H1 (cell line): Measurements from ENCODE around the gene PSMD9. TPM values are rescaled to one million over a fixed set of nuclear protein-coding genes. Genes with fewer than 3 reads are reported as not detected.

ENCODE experiments used
- CTCF ChIA-PET: fragments of 300-600 bp; sonication (Branson Sonifier 250); formaldehyde crosslinking; loops from one replicate; lab custom pipeline; 2021; ENCODE audit not compliant: partially characterized antibody; lab: Charles Lee
- POLR2A ChIA-PET: fragments of 300-600 bp; sonication (Branson Sonifier 250); formaldehyde crosslinking; loops from one replicate; lab custom pipeline; 2021; ENCODE audit warnings: inconsistent platforms; ENCODE audit not compliant: partially characterized antibody; lab: Charles Lee
- DNase-seq, 2 experiments: peaks; one replicate each; pipeline versions ENCODE4 v3.0.0 to v3.0.0-alpha.2; 2010 to 2022; ENCODE audit warnings: low spot score in 2 of 2, low read depth in 1 of 2, mixed read lengths in 1 of 2
- FAIRE-seq: peaks from 2 replicates; lab custom pipeline; 2011; peaks lifted over from hg19 to GRCh38; lab: Jason Lieb, UNC
- H2AFZ ChIP-seq: 2 replicates; pipeline ENCODE4 v1.8.1; 2012; ENCODE audit warnings: low read length, inconsistent platforms
- H2AK5ac ChIP-seq: 2 replicates; pipeline ENCODE4 v1.6.1; 2013; ENCODE audit warnings: low read depth, low read length
- H2BK120ac ChIP-seq: replicated peaks from 2 replicates; pipeline ENCODE3; 2013; ENCODE audit warnings: low read depth, low read length, inconsistent platforms
- H2BK12ac ChIP-seq: 2 replicates; pipeline ENCODE4 v1.6.1; 2013; ENCODE audit warnings: low read depth, low read length
- H2BK15ac ChIP-seq: 2 replicates; pipeline ENCODE4 v1.6.1; 2013; ENCODE audit warnings: low read length
- H2BK20ac ChIP-seq: 2 replicates; pipeline ENCODE4 v1.6.1; 2013; ENCODE audit warnings: low read length
- H2BK5ac ChIP-seq: 2 replicates; pipeline ENCODE4 v1.6.1; 2013; ENCODE audit warnings: low read depth, low read length
- H3K14ac ChIP-seq: 2 replicates; pipeline ENCODE4 v1.6.1; 2013; ENCODE audit warnings: inconsistent platforms; ENCODE audit not compliant: insufficient read length
- H3K18ac ChIP-seq: 2 replicates; pipeline ENCODE4 v1.6.1; 2013; ENCODE audit warnings: low read length; ENCODE audit errors: extremely low read depth
- H3K23ac ChIP-seq: 2 replicates; pipeline ENCODE4 v1.6.1; 2013; ENCODE audit warnings: inconsistent platforms; ENCODE audit not compliant: insufficient read length
- H3K23me2 ChIP-seq: 2 replicates; pipeline ENCODE4 v1.6.1; 2013; ENCODE audit warnings: low read depth, low read length
- H3K27ac ChIP-seq: 2 replicates; pipeline ENCODE4 v1.6.1; 2011; ENCODE audit warnings: low read depth, low read length, inconsistent platforms
- H3K27me3 ChIP-seq, 4 experiments: replicated peaks in 1 of 4; 1 replicate in 1 of 4; 2 replicates in 3 of 4; pipeline versions ENCODE4 v1.6.1 to v1.8.1; 2011 to 2013; ENCODE audit warnings: low read length in 3 of 4, mild to moderate bottlenecking in 3 of 4, inconsistent platforms in 2 of 4, mixed read lengths in 2 of 4, moderate library complexity in 1 of 4; ENCODE audit not compliant: control insufficient read depth in 3 of 4, insufficient read depth in 3 of 4; ENCODE audit errors: extremely low read depth in 1 of 4
- H3K36me3 ChIP-seq, 4 experiments: 2 replicates each; pipeline versions ENCODE4 v1.6.1 to v1.8.1; 2011 to 2013; ENCODE audit warnings: mild to moderate bottlenecking in 4 of 4, low read length in 3 of 4, moderate library complexity in 2 of 4, control low read depth in 1 of 4, inconsistent platforms in 1 of 4; ENCODE audit not compliant: insufficient read depth in 4 of 4, control insufficient read depth in 2 of 4
- H3K4ac ChIP-seq: replicated peaks from 2 replicates; pipeline ENCODE3; 2013; ENCODE audit warnings: low read length, low read depth, mixed read lengths, inconsistent platforms; ENCODE audit not compliant: insufficient read length
- H3K4me1 ChIP-seq, 4 experiments: replicated peaks in 1 of 4; 1 replicate in 1 of 4; 2 replicates in 3 of 4; pipeline versions ENCODE4 v1.6.1 to v1.8.1; 2011 to 2013; ENCODE audit warnings: low read length in 3 of 4, inconsistent platforms in 2 of 4, mixed read lengths in 1 of 4; ENCODE audit not compliant: insufficient read depth in 4 of 4, control insufficient read depth in 3 of 4
- H3K4me2 ChIP-seq, 2 experiments: 2 replicates each; pipeline versions ENCODE4 v1.6.1 to v1.8.1; 2011 to 2013; ENCODE audit warnings: low read depth in 2 of 2, low read length in 2 of 2, control low read depth in 1 of 2, inconsistent platforms in 1 of 2, mild to moderate bottlenecking in 1 of 2; ENCODE audit not compliant: insufficient read depth in 1 of 2
- H3K4me3 ChIP-seq, 4 experiments: fragments of 200-600, 300-600 bp in 1 of 4; sonication (generic), shearing (Covaris generic), sonication (Bioruptor Twin) in 1 of 4; 2 replicates each; pipeline versions ENCODE4 v1.5.1 to v1.8.1; 2011 to 2016; ENCODE audit warnings: low read length in 4 of 4, low read depth in 3 of 4, control low read depth in 2 of 4, inconsistent platforms in 2 of 4, mild to moderate bottlenecking in 2 of 4, mixed read lengths in 1 of 4, moderate library complexity in 1 of 4; ENCODE audit not compliant: insufficient read depth in 2 of 4; ENCODE audit errors: extremely low read depth in 1 of 4
- H3K56ac ChIP-seq: replicated peaks from 2 replicates; pipeline ENCODE3; 2013; ENCODE audit warnings: low read depth, mild to moderate bottlenecking, mixed read lengths, low read length, inconsistent platforms; ENCODE audit not compliant: insufficient read length
- H3K79me1 ChIP-seq: 2 replicates; pipeline ENCODE4 v1.6.1; 2013; ENCODE audit warnings: low read depth, low read length, control low read depth
- H3K79me2 ChIP-seq, 2 experiments: 2 replicates each; pipeline versions ENCODE4 v1.6.1 to v1.8.1; 2012 to 2013; ENCODE audit warnings: low read length in 2 of 2, mild to moderate bottlenecking in 2 of 2, inconsistent platforms in 1 of 2; ENCODE audit not compliant: insufficient read depth in 2 of 2, control insufficient read depth in 1 of 2
- H3K9ac ChIP-seq, 4 experiments: replicated peaks in 1 of 4; 1 replicate in 1 of 4; 2 replicates in 3 of 4; pipeline versions ENCODE4 v1.6.1 to v1.8.1; 2011 to 2013; ENCODE audit warnings: low read depth in 3 of 4, low read length in 3 of 4, control low read depth in 2 of 4, mild to moderate bottlenecking in 2 of 4, moderate library complexity in 2 of 4, inconsistent platforms in 1 of 4; ENCODE audit errors: extremely low read depth in 1 of 4
- H3K9me3 ChIP-seq, 2 experiments: 2 replicates each; pipeline versions ENCODE4 v1.6.1 to v1.8.1; 2012 to 2013; ENCODE audit warnings: mild to moderate bottlenecking in 2 of 2, moderate library complexity in 2 of 2, control low read depth in 1 of 2, inconsistent platforms in 1 of 2, low read depth in 1 of 2, low read length in 1 of 2, mixed read lengths in 1 of 2; ENCODE audit not compliant: insufficient read depth in 2 of 2
- H4K20me1 ChIP-seq, 2 experiments: replicated peaks in 1 of 2; 2 replicates each; pipeline versions ENCODE3 to v1.8.1; 2011 to 2013; ENCODE audit warnings: inconsistent platforms in 2 of 2, low read length in 2 of 2, mild to moderate bottlenecking in 1 of 2; ENCODE audit not compliant: insufficient read depth in 2 of 2, control insufficient read depth in 1 of 2
- H4K5ac ChIP-seq: 2 replicates; pipeline ENCODE4 v1.6.1; 2013; ENCODE audit warnings: low read length, low read depth, mixed read lengths, inconsistent platforms; ENCODE audit not compliant: insufficient read length
- H4K8ac ChIP-seq: 2 replicates; pipeline ENCODE4 v1.8.0; 2013; ENCODE audit warnings: mild to moderate bottlenecking, moderate library complexity, low read length, inconsistent platforms; ENCODE audit not compliant: insufficient read depth; ENCODE audit errors: extremely low read depth
- H4K91ac ChIP-seq: replicated peaks from 2 replicates; pipeline ENCODE3; 2013; ENCODE audit warnings: low read length, mixed read lengths, inconsistent platforms; ENCODE audit not compliant: insufficient read length
- GTF2F1 ChIP-seq: IDR thresholded peaks from 2 replicates; pipeline ENCODE4 v1.6.1; 2012; ENCODE audit warnings: low read depth, low read length, improper control_type of control experiment, borderline replicate concordance
- NRF1 ChIP-seq: IDR thresholded peaks from 2 replicates; pipeline ENCODE4 v1.6.1; 2011; ENCODE audit warnings: mild to moderate bottlenecking, low read depth, low read length, improper control_type of control experiment
- RFX5 ChIP-seq: IDR thresholded peaks from 2 replicates; pipeline ENCODE4 v1.6.1; 2011; ENCODE audit warnings: low read depth, low read length, improper control_type of control experiment, borderline replicate concordance
- WGBS, 2 experiments: shearing (Covaris generic) in 1 of 2; methylation state at CpG; one replicate each; pipeline versions ENCODE4 v1.1.6 to v1.1.7; 2013 to 2015; ENCODE audit warnings: low lambda C conversion rate in 2 of 2, mixed read lengths in 2 of 2, inconsistent platforms in 1 of 2, low coverage in 1 of 2, missing lambda C conversion rate in 1 of 2; ENCODE audit not compliant: insufficient replicate concordance in 2 of 2, insufficient coverage in 1 of 2, insufficient read length in 1 of 2; ENCODE audit errors: extremely low coverage in 1 of 2, missing lambda C conversion rate in 1 of 2; 5-methylcytosine and 5-hydroxymethylcytosine counted together
- polyA plus RNA-seq, 7 experiments: library from polyadenylated mRNA; depleted of rRNA in 3 of 7; stranded (reverse) in 5 of 7; unstranded in 2 of 7; fragments of >200 nt in 5 of 7; fragments of 200-250 nt in 2 of 7; gene quantifications; 1 replicate in 5 of 7; 2 replicates in 1 of 7; 4 replicates in 1 of 7; pipeline versions ENCODE4 v1.2.1 to v1.2.3, GENCODE V29; 2011 to 2013; ENCODE audit warnings: missing spikeins in 2 of 7, mixed read lengths in 2 of 7
- total RNA-seq: library from RNA; stranded (reverse); fragmentation: NEBNext Ultra II Directional; extraction: Animal tissue kit (Norgen Biotek cat#: 25700); gene quantifications from 2 replicates; pipeline ENCODE4 v1.2.1, GENCODE V29; 2021

The PSMD9 gene
- total and polyA plus RNA-seq, 2 of the 8 experiments (the other 6 are each of a cell fraction or from before 2014, with no cell fraction given): 28.8 to 36.1 TPM

DNA sequence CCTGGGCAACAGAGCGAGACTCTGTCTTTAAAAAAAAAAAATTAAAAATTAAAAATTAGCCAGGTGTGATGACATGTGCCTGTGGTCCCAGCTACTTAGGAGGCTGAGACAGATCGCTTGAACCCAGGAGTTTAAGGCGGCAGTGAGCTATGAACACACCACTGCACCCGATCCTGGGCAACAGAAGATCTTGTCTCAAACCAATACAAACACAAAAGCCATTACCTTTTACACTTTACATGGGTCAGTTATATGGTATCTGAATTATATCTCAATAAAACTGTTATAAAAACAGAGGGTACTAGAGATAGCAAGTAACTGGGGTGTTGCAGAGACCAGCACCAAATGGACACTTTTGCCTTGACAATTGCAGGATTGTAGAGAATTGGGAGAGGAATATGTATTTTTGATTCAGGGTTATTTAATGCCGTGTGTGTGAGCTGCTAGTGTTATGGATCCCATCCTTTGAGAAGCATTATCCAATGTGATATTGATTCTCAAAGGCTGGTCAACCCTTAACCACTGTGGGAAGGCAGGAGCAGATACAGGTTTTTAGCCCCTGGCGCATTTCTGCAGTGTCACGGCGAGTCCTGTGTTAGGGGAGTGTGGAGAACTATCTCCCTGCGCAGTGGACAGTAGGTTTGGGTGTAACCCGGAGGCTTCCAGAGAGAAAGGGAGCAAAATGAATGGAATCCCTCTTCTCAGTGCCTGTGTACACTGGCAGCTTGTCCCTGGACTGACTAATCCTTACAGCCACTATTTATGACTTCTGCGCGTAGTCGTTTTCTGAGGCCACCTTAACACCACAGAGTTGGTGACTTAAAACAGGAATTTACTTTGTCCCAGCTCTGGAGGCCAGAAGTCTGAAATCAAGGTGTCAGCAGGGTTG, 4.3 kb downstream of the PSMD9 start:
- DNase-seq: no peak

More for the DNA sequence above, 4.3 kb downstream of the PSMD9 start:
- ChIA-PET POLR2A (interaction anchor here (0.7 to 10.3 kb wide), 4 partner anchors 25 to 94 kb away, joined by 3 to 115 read pairs (median 4); partner anchors contain the start of genes CFAP251, RHOF and SETD1B), CTCF (interaction anchor here (0.6 to 10.7 kb wide), 14 partner anchors 11 to 230 kb away, joined by 3 to 114 read pairs (median 4); partner anchors contain the start of genes CFAP251 and RHOF)
- Histone ChIP-seq H3K4ac (no peak overlapping the region), H2BK5ac (no peak overlapping the region), H4K5ac (no peak overlapping the region), H2BK20ac (no peak overlapping the region), H3K27ac (no peak overlapping the region), H3K4me2 (no peak overlapping the region), H4K8ac (no peak overlapping the region), H3K56ac (no peak overlapping the region), H3K23me2 (peaks cover 7% of the 10 kb centered on the region), H3K79me1 (no peaks in the 10 kb centered on the region), H3K23ac (no peak overlapping the region), H4K20me1 (peaks cover 3 to 12% of the 10 kb centered on the region in 2 experiments), H2AK5ac (no peak overlapping the region), H2BK120ac (no peak overlapping the region), H3K36me3 (peaks cover 0 to 11% (median 3%) of the 10 kb centered on the region in 4 experiments; a peak in 3 of 8 replicates), H3K14ac (no peak overlapping the region), H3K4me1 (peaks cover 0 to 4% (median 1%) of the 10 kb centered on the region in 4 experiments; a peak in 4 of 7 replicates), H3K79me2 (no peaks in the 10 kb centered on the region; a peak in 1 of 4 replicates), H3K18ac (no peak overlapping the region), H2AFZ (no peak overlapping the region), H4K91ac (no peak overlapping the region), H3K9ac (no peak overlapping the region), H2BK15ac (no peak overlapping the region), H3K27me3 (peaks cover 0 to 2% (median 1%) of the 10 kb centered on the region in 4 experiments; a peak in 3 of 7 replicates), H2BK12ac (no peak overlapping the region), H3K4me3 (no peak overlapping the region), H3K9me3 (no peaks in the 10 kb centered on the region)
- no peak for FAIRE-seq
- whole genome bisulfite sequencing, 2 experiments: 92% methylated on average over 13 of the region's 13 CpGs; no CpG with 5 or more reads in 1 of the 2 experiments
- no peak for TF ChIP-seq RFX5
- no peak for TF ChIP-seq GTF2F1
- TF ChIP-seq NRF1: no peak
